A549 (cell line): ENCODE data around the gene B3GNT5. TPM values are rescaled to one million over a fixed set of nuclear protein-coding genes. Genes with fewer than 3 reads are reported as not detected.

Experiments
- ATAC-seq, 2 experiments: fragments of 200-7000 bp in 1 of 2; fragments of >200 bp in 1 of 2; cut with Nextera tagmentation in 1 of 2; cut with Tn5 transposase in 1 of 2; 3 replicates each; pipeline versions ENCODE4 v1.8.0 to v1.9.1; 2018 to 2020; ENCODE audit warnings: mild to moderate bottlenecking in 1 of 2, moderate library complexity in 1 of 2
- CTCF ChIA-PET: fragments of 300-600 bp; sonication (Branson Sonifier 250); formaldehyde crosslinking; extraction: SDS; loops from one replicate; lab custom pipeline; 2021; ENCODE audit warnings: antibody characterized with exemption, inconsistent platforms; lab: Yijun Ruan, JAX
- POLR2A ChIA-PET: fragments of 350-600 bp; formaldehyde crosslinking; extraction: SDS; loops from one replicate; lab custom pipeline; 2021; ENCODE audit warnings: antibody characterized with exemption, inconsistent platforms; lab: Yijun Ruan, JAX
- DNase-seq, 2 experiments: peaks; one replicate each; pipeline versions ENCODE4 v3.0.0 to v3.0.0-alpha.2; 2011 to 2016; ENCODE audit warnings: low read depth in 1 of 2, low spot score in 1 of 2
- FAIRE-seq: peaks from 2 replicates; lab custom pipeline; 2011; peaks lifted over from hg19 to GRCh38; lab: Jason Lieb, UNC
- H3K27ac ChIP-seq, 2 experiments: fragments of >200 bp; sonication (Bioruptor Twin); formaldehyde crosslinking; 3 replicates each; pipeline ENCODE4 v1.5.1; 2016 to 2017
- H3K4me1 ChIP-seq: fragments of >200 bp; sonication (Bioruptor Twin); formaldehyde crosslinking; 3 replicates; pipeline ENCODE4 v1.6.1; 2016
- H3K4me2 ChIP-seq: fragments of >200 bp; sonication (Bioruptor Twin); formaldehyde crosslinking; 3 replicates; pipeline ENCODE4 v1.6.1; 2016
- H3K4me3 ChIP-seq: fragments of >200 bp; sonication (Bioruptor Twin); formaldehyde crosslinking; 3 replicates; pipeline ENCODE4 v1.5.1; 2016
- H3K9me3 ChIP-seq: fragments of >200 bp; sonication (Bioruptor Twin); formaldehyde crosslinking; 3 replicates; pipeline ENCODE4 v1.6.1; 2016
- CBX8 ChIP-seq: fragments of 200-600 bp; sonication (generic); IDR thresholded peaks from 2 replicates; pipeline ENCODE4 v1.6.1; 2016
- CEBPB ChIP-seq, 2 experiments: fragments of >200 bp in 1 of 2; sonication (Bioruptor Twin) in 1 of 2; formaldehyde crosslinking in 1 of 2; IDR thresholded peaks; 2 replicates each; pipeline ENCODE4 v1.6.1; 2012 to 2016
- CHD2 ChIP-seq: fragments of 150-350 bp; IDR thresholded peaks from 2 replicates; pipeline ENCODE4 v1.6.1; 2014; ENCODE audit warnings: low read length; ENCODE audit not compliant: partially characterized antibody
- CHD4 ChIP-seq: fragments of 200-600 bp; sonication (generic); IDR thresholded peaks from 2 replicates; pipeline ENCODE4 v1.6.1; 2016; ENCODE audit warnings: antibody characterized with exemption, mild to moderate bottlenecking, borderline replicate concordance
- E2F6 ChIP-seq: IDR thresholded peaks from 2 replicates; pipeline ENCODE4 v1.6.1; 2012; ENCODE audit warnings: low read depth, borderline replicate concordance
- EHF ChIP-seq: fragments of 250-450 bp; sonication (Bioruptor Pico); IDR thresholded peaks from 2 replicates; pipeline ENCODE4 v1.5.0; 2020; ENCODE audit warnings: mild to moderate bottlenecking
- EHMT2 ChIP-seq: fragments of 200-600 bp; sonication (generic); IDR thresholded peaks from 2 replicates; pipeline ENCODE4 v1.6.1; 2016; ENCODE audit warnings: antibody characterized with exemption, low read depth, mild to moderate bottlenecking, moderate library complexity
- FOSB ChIP-seq: fragments of 250-450 bp; sonication (Bioruptor Pico); IDR thresholded peaks from 2 replicates; pipeline ENCODE4 v1.5.0; 2020; ENCODE audit warnings: mild to moderate bottlenecking, moderate library complexity
- FOSL2 ChIP-seq, 2 experiments: fragments of 450-650 bp in 1 of 2; fragments of >200 bp in 1 of 2; sonication (Bioruptor Twin) in 1 of 2; formaldehyde crosslinking; IDR thresholded peaks; 2 replicates each; pipeline versions ENCODE4 v1.5.0 to v1.6.1; 2016 to 2020; ENCODE audit warnings: mild to moderate bottlenecking in 1 of 2, moderate library complexity in 1 of 2
- FOXS1 ChIP-seq: fragments of 250-450 bp; sonication (Bioruptor Pico); IDR thresholded peaks from 2 replicates; pipeline ENCODE4 v1.5.0; 2020; ENCODE audit warnings: mild to moderate bottlenecking, moderate library complexity
- GATA3 ChIP-seq: IDR thresholded peaks from 2 replicates; pipeline ENCODE4 v1.6.1; 2012; ENCODE audit warnings: borderline replicate concordance
- HEYL ChIP-seq: fragments of 250-450 bp; sonication (Bioruptor Pico); IDR thresholded peaks from 2 replicates; pipeline ENCODE4 v1.8.0; 2021; ENCODE audit warnings: mild to moderate bottlenecking, moderate library complexity
- HOXA7 ChIP-seq: fragments of 250-450 bp; sonication (Bioruptor Pico); IDR thresholded peaks from 2 replicates; pipeline ENCODE4 v1.5.0; 2020; ENCODE audit warnings: mild to moderate bottlenecking, moderate library complexity
- HOXB5 ChIP-seq: fragments of 250-450 bp; sonication (Bioruptor Pico); IDR thresholded peaks from 2 replicates; pipeline ENCODE4 v1.5.0; 2020; ENCODE audit warnings: mild to moderate bottlenecking, moderate library complexity
- JUN ChIP-seq, 2 experiments: fragments of >200 bp; sonication (Bioruptor Twin); formaldehyde crosslinking; IDR thresholded peaks; 2 replicates in 1 of 2; 3 replicates in 1 of 2; pipeline ENCODE4 v1.6.1; 2016 to 2017
- JUNB ChIP-seq: fragments of >200 bp; sonication (Bioruptor Twin); formaldehyde crosslinking; IDR thresholded peaks from 2 replicates; pipeline ENCODE4 v1.6.1; 2016
- KDM1A ChIP-seq: fragments of 200-600 bp; sonication (generic); IDR thresholded peaks from 2 replicates; pipeline ENCODE4 v1.6.1; 2016; ENCODE audit warnings: low read depth, mild to moderate bottlenecking
- KDM5A ChIP-seq: fragments of 200-600 bp; sonication (generic); IDR thresholded peaks from 2 replicates; pipeline ENCODE4 v1.6.1; 2016; ENCODE audit warnings: antibody characterized with exemption, mild to moderate bottlenecking
- MAZ ChIP-seq: fragments of 150-350 bp; IDR thresholded peaks from 2 replicates; pipeline ENCODE4 v1.6.1; 2014; ENCODE audit warnings: antibody characterized with exemption, low read depth, low read length, borderline replicate concordance
- MYC ChIP-seq: IDR thresholded peaks from 2 replicates; pipeline ENCODE4 v1.6.1; 2012; ENCODE audit warnings: mild to moderate bottlenecking, inconsistent platforms, low read length, improper control_type of control experiment, borderline replicate concordance
- NFE2L2 ChIP-seq: fragments of 150-350 bp; conservative IDR thresholded peaks from 2 replicates; pipeline ENCODE4 v1.6.1; 2014; ENCODE audit warnings: low read length
- NR3C1 ChIP-seq: fragments of >200 bp; sonication (Bioruptor Twin); formaldehyde crosslinking; IDR thresholded peaks from 3 replicates; pipeline ENCODE4 v1.6.1; 2017
- PBX3 ChIP-seq: IDR thresholded peaks from 2 replicates; pipeline ENCODE4 v1.6.1; 2012
- PHF8 ChIP-seq: fragments of 200-600 bp; sonication (generic); IDR thresholded peaks from 2 replicates; pipeline ENCODE4 v1.6.1; 2016; ENCODE audit warnings: low read depth, mild to moderate bottlenecking, antibody characterized with exemption, moderate library complexity, borderline replicate concordance
- RAD21 ChIP-seq, 2 experiments: fragments of >200 bp in 1 of 2; sonication (Bioruptor Twin) in 1 of 2; formaldehyde crosslinking in 1 of 2; IDR thresholded peaks in 1 of 2; conservative IDR thresholded peaks in 1 of 2; 2 replicates in 1 of 2; 3 replicates in 1 of 2; pipeline ENCODE4 v1.6.1; 2012 to 2018; ENCODE audit warnings: inconsistent platforms in 1 of 2
- RCOR1 ChIP-seq: fragments of 150-350 bp; IDR thresholded peaks from 2 replicates; pipeline ENCODE4 v1.6.1; 2014; ENCODE audit warnings: antibody characterized with exemption, low read length, low read depth
- RFX5 ChIP-seq: fragments of 450-650 bp; IDR thresholded peaks from 2 replicates; pipeline ENCODE4 v1.7.1; 2014; ENCODE audit warnings: antibody characterized with exemption, mild to moderate bottlenecking, moderate library complexity
- SMC3 ChIP-seq: fragments of >200 bp; sonication (Bioruptor Twin); formaldehyde crosslinking; IDR thresholded peaks from 3 replicates; pipeline ENCODE4 v1.6.1; 2018; ENCODE audit warnings: inconsistent platforms
- SREBF2 ChIP-seq: fragments of 450-650 bp; IDR thresholded peaks from 2 replicates; pipeline ENCODE4 v1.6.1; 2014; ENCODE audit warnings: mild to moderate bottlenecking, moderate library complexity
- TFCP2L1 ChIP-seq: fragments of 250-450 bp; sonication (Bioruptor Pico); IDR thresholded peaks from 2 replicates; pipeline ENCODE4 v1.5.0; 2021; ENCODE audit warnings: mild to moderate bottlenecking
- ZFP36 ChIP-seq: fragments of 450-650 bp; IDR thresholded peaks from 2 replicates; pipeline ENCODE4 v1.6.1; 2014; ENCODE audit warnings: borderline replicate concordance; ENCODE audit not compliant: partially characterized antibody
- ZNF302 ChIP-seq: fragments of 250-450 bp; sonication (Bioruptor Pico); IDR thresholded peaks from 2 replicates; pipeline ENCODE4 v1.9.0; 2021; ENCODE audit warnings: inconsistent platforms, mild to moderate bottlenecking, moderate library complexity
- ZSCAN20 ChIP-seq: fragments of 250-450 bp; sonication (Bioruptor Pico); IDR thresholded peaks from 2 replicates; pipeline ENCODE4 v1.8.0; 2022; ENCODE audit warnings: mild to moderate bottlenecking, moderate library complexity
- WGBS: methylation state at CpG from one replicate; pipeline ENCODE4 v1.1.6; 2017; ENCODE audit errors: missing lambda C conversion rate; 5-methylcytosine and 5-hydroxymethylcytosine counted together
- polyA plus RNA-seq, 4 experiments: library from polyadenylated mRNA; depleted of rRNA in 3 of 4; stranded (reverse); fragments of >200 nt; fragmentation: RNase III in 1 of 4; extraction: RNeasy Plus Mini Kit Qiagen cat#74134 plus additional on column Dnase treatment in 1 of 4; gene quantifications; 2 replicates in 3 of 4; 3 replicates in 1 of 4; pipeline ENCODE4 v1.2.3, GENCODE V29; 2011 to 2017
- TF ChIP-seq, protein P1 (sequence below): fragments of 250-450 bp; sonication (Bioruptor Pico); IDR thresholded peaks from 2 replicates; pipeline ENCODE4 v1.5.0; 2020; ENCODE audit warnings: low read depth, mild to moderate bottlenecking, moderate library complexity
- TF ChIP-seq, protein P2 (sequence below): fragments of >200 bp; sonication (Bioruptor Twin); formaldehyde crosslinking; IDR thresholded peaks from 2 replicates; pipeline ENCODE4 v1.6.1; 2016

Gene B3GNT5
- polyA plus RNA-seq, 2 of the 4 experiments (the other 2 are of a cell fraction), result 4.7 to 11.7 TPM

GRCh38 chr3:183285318-183285717 is 32.3 kb downstream of the B3GNT5 start:
- H3K4me2 ChIP-seq, result peak overlapping the region; percentile 78
- ATAC-seq, result peak in 1 of 2 experiments; percentile 20; a peak in 3 of 6 replicates
- H3K9me3 ChIP-seq, result no peaks in the 10 kb centered on the region
- peak overlapping the region; percentile 77 to 85 for H3K27ac ChIP-seq
- no peak for FAIRE-seq
- POLR2A ChIA-PET, result interaction anchor here (0.9 to 2.1 kb wide), 4 partner anchors 10 to 32 kb away, joined by 3 to 7 read pairs (median 6); partner anchors contain the start of gene B3GNT5
- 46% methylated on average over 1 of the region's 1 CpG for WGBS
- TF ChIP-seq, protein P1, sequence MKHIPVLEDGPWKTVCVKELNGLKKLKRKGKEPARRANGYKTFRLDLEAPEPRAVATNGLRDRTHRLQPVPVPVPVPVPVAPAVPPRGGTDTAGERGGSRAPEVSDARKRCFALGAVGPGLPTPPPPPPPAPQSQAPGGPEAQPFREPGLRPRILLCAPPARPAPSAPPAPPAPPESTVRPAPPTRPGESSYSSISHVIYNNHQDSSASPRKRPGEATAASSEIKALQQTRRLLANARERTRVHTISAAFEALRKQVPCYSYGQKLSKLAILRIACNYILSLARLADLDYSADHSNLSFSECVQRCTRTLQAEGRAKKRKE, result no peak
- TF ChIP-seq TFCP2L1 (CRISPR knock-in tag) (no peak), FOSL2 (IDR thresholded peaks at IDR 0.05) (no peak), FOSL2 (CRISPR knock-in tag; IDR thresholded peaks at IDR 0.05) (no peak), JUNB (no peak), ZFP36 (no peak), SMC3 (no peak), KDM1A (no peak), PHF8 (no peak), HEYL (CRISPR knock-in tag) (no peak), NR3C1 (no peak), MAZ (no peak), EHMT2 (no peak)
- CTCF ChIA-PET, result interaction anchor here (0.5 to 3.0 kb wide), 5 partner anchors 13 to 101 kb away, joined by 3 to 9 read pairs (median 5); no protein-coding TSS in a partner anchor
- no peak for DNase-seq
- no peak overlapping the region for H3K4me3 ChIP-seq
- H3K4me1 ChIP-seq, result peaks cover 36% of the 10 kb centered on the region

DNA sequence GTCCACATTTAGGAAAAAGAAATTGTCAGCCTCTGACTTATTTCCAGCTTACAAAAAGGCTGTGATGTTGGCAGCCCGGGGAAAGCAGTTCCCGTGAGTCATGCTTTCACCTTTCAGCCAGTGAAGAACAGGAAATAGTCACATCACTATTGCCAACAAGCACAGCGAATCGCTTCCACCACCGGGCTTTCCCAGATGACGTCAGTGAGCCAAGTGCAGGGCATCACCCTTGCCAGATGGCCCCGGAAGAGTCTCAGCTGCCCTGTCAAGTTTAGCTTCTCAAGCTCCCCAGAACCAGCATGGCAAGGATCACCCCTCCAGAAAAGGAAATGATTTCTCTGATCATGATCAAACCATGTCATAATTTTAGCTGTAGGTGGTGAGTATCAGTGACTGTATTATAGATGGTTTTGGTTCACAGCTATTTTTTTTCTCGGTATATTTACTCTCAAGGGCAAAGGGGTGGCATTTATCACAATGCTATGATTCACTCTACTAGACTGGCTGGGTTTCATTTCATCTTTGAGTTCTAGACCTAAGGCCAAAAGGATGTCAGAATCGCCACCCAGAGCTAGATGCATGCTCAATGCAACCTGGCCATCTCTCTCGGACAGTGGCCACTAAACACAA is 32.9 kb downstream of the B3GNT5 start:
- ATAC-seq (peak; percentile 96 to 99), FAIRE-seq (no peak), DNase-seq (peak; percentile 93 to 95)
- Histone ChIP-seq H3K9me3 (no peaks in the 10 kb centered on the region), H3K4me1 (peaks cover 37% of the 10 kb centered on the region), H3K27ac (peak overlapping the region; percentile 77 to 85), H3K4me3 (peak overlapping the region; percentile 28; the same call in 1 of the 3 replicates), H3K4me2 (peak overlapping the region; percentile 78)
- POLR2A ChIA-PET, result interaction anchor here (0.7 to 2.1 kb wide), 5 partner anchors 11 to 33 kb away, joined by 3 to 7 read pairs (median 5); partner anchors contain the start of gene B3GNT5
- 3% methylated on average over 10 of the region's 10 CpGs for WGBS
- CTCF ChIA-PET, result interaction anchor here (0.5 to 3.0 kb wide), 5 partner anchors 14 to 101 kb away, joined by 3 to 9 read pairs (median 5); no protein-coding TSS in a partner anchor
- TF ChIP-seq GATA3, result no peak
- TF ChIP-seq, protein P2, sequence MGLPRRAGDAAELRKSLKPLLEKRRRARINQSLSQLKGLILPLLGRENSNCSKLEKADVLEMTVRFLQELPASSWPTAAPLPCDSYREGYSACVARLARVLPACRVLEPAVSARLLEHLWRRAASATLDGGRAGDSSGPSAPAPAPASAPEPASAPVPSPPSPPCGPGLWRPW, result no peak
- TF ChIP-seq RAD21 (conservative IDR thresholded peaks at IDR 0.05 in 1 of 2, IDR thresholded peaks at IDR 0.05 in 1 of 2), result no peak
- TF ChIP-seq HOXB5 (CRISPR knock-in tag), result no peak
- no peak for TF ChIP-seq MYC
- no peak for TF ChIP-seq NFE2L2
- no peak for TF ChIP-seq HOXA7 (CRISPR knock-in tag)
- no peak for TF ChIP-seq ZNF302 (CRISPR knock-in tag)
- TF ChIP-seq MAZ, result no peak
- no peak for TF ChIP-seq RCOR1
- TF ChIP-seq KDM5A, result no peak
- 0 out of 2 replicates have a peak, but pooled peaks have one; percentile 53 for TF ChIP-seq RFX5
- no peak; a peak in 2 of 5 replicates for TF ChIP-seq JUN (IDR thresholded peaks at IDR 0.05)
- TF ChIP-seq HEYL (CRISPR knock-in tag), result no peak
- TF ChIP-seq CHD2, result no peak
- TF ChIP-seq, protein P1, result no peak
- TF ChIP-seq FOXS1 (CRISPR knock-in tag), result no peak
- TF ChIP-seq CBX8, result no peak
- no peak for TF ChIP-seq E2F6
- TF ChIP-seq FOSL2 (IDR thresholded peaks at IDR 0.05), result peak; percentile 21; the same call in 1 of the 2 replicates
- TF ChIP-seq FOSL2 (CRISPR knock-in tag; IDR thresholded peaks at IDR 0.05), result peak; percentile 92
- no peak for TF ChIP-seq SMC3
- no peak for TF ChIP-seq ZSCAN20 (CRISPR knock-in tag)
- no peak for TF ChIP-seq EHF
- TF ChIP-seq NR3C1, result no peak
- peak in 1 of 2 experiments; percentile 31; a peak in 1 of 4 replicates for TF ChIP-seq CEBPB (IDR thresholded peaks at IDR 0.05)
- TF ChIP-seq CHD4, result no peak
- TF ChIP-seq SREBF2, result no peak
- no peak for TF ChIP-seq FOSB (CRISPR knock-in tag)
- TF ChIP-seq PBX3, result no peak
